Gastroesophageal sphincter (tissue), 3 donors: ENCODE results near the gene RIPK3.

Experiments
- CTCF ChIP-seq, 4 experiments: fragments of 200-600 bp in 2 of 4; fragments of 450-650 bp in 2 of 4; sonication (generic) in 1 of 4; IDR thresholded peaks; one replicate each; pipeline ENCODE4 v1.5.1; 2017 to 2019; ENCODE audit warnings: antibody characterized with exemption in 4 of 4, mild to moderate bottlenecking in 2 of 4, moderate library complexity in 2 of 4
- EP300 ChIP-seq: sonication (generic); formaldehyde crosslinking; IDR thresholded peaks from one replicate; pipeline ENCODE4 v1.6.1; 2017; ENCODE audit warnings: antibody characterized with exemption, mild to moderate bottlenecking
- POLR2A ChIP-seq, 2 donors: fragments of 450-650 bp; IDR thresholded peaks; one replicate each; pipeline ENCODE4 v1.6.1; 2017; ENCODE audit warnings: antibody characterized with exemption in 2 of 2, mild to moderate bottlenecking in 2 of 2, moderate library complexity in 1 of 2
- POLR2AphosphoS5 ChIP-seq: sonication (generic); formaldehyde crosslinking; IDR thresholded peaks from one replicate; pipeline ENCODE4 v1.6.1; 2017; ENCODE audit warnings: antibody characterized with exemption

GRCh38 chr14:24310265-24310645 lies 29.5 kb downstream of the RIPK3 start:
- TF ChIP-seq EP300 (no peak), POLR2A (IDR thresholded peaks at IDR 0.05) (no peak), CTCF (IDR thresholded peaks at IDR 0.05) (no peak), POLR2AphosphoS5 (no peak)
